Right lobe of liver (tissue), 4 donors: ENCODE data around the gene MFAP5.

Source experiments
- POLR2A ChIP-seq: fragments of 450-650 bp; IDR thresholded peaks from one replicate; pipeline ENCODE4 v1.6.1; 2017; ENCODE audit warnings: antibody characterized with exemption, mild to moderate bottlenecking
- TF ChIP-seq, protein P1 (sequence below), 4 donors: fragments of 200-600 bp in 3 of 4; fragments of 450-650 bp in 1 of 4; IDR thresholded peaks; one replicate each; pipeline versions ENCODE4 v1.5.1 to v1.8.0; 2016 to 2022; ENCODE audit warnings: antibody characterized with exemption in 4 of 4, mild to moderate bottlenecking in 2 of 4
- donor health status: DM: no; HTN: no; CAD: no.
- donor health status: DM: no; HTN: no; CAD: no.
- donor health status: DM: no; HTN: yes; CAD: no.

DNA sequence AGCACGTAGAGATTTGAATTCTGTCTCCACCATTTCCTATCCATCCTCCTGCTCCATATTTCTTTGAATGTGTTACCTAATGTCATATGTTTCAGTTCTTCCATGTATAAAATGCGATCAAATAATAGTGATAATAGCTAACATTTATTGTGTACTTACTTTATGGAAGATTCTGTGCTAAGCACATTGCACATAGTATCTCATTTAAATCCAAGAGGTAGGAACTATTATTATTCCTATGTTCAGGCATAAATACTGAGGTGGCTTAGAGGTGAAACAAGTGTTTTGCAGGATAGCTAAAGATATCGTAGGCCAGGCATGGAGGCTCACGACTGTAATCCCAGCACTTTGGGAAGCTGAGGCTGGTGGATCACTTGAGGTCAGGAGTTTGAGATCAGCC is 32.5 kb downstream of the MFAP5 start:
- TF ChIP-seq, protein P1, sequence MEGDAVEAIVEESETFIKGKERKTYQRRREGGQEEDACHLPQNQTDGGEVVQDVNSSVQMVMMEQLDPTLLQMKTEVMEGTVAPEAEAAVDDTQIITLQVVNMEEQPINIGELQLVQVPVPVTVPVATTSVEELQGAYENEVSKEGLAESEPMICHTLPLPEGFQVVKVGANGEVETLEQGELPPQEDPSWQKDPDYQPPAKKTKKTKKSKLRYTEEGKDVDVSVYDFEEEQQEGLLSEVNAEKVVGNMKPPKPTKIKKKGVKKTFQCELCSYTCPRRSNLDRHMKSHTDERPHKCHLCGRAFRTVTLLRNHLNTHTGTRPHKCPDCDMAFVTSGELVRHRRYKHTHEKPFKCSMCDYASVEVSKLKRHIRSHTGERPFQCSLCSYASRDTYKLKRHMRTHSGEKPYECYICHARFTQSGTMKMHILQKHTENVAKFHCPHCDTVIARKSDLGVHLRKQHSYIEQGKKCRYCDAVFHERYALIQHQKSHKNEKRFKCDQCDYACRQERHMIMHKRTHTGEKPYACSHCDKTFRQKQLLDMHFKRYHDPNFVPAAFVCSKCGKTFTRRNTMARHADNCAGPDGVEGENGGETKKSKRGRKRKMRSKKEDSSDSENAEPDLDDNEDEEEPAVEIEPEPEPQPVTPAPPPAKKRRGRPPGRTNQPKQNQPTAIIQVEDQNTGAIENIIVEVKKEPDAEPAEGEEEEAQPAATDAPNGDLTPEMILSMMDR (IDR thresholded peaks at IDR 0.05) = no peak
- TF ChIP-seq POLR2A = no peak
